HUES6 (cell line): ENCODE data around the gene KLRG1.

Experiments used
- H3K27ac ChIP-seq: 2 replicates; pipeline ENCODE4 v1.7.0; 2013; ENCODE audit warnings: low read depth, mild to moderate bottlenecking, low read length, inconsistent platforms
- H3K27me3 ChIP-seq: 2 replicates; pipeline ENCODE4 v1.6.1; 2013; ENCODE audit warnings: low read length; ENCODE audit not compliant: control insufficient read depth, insufficient read depth
- H3K36me3 ChIP-seq: 2 replicates; pipeline ENCODE4 v1.6.1; 2013; ENCODE audit warnings: low read length; ENCODE audit not compliant: control insufficient read depth, insufficient read depth
- H3K4me1 ChIP-seq: 2 replicates; pipeline ENCODE4 v1.6.1; 2013; ENCODE audit warnings: low read length; ENCODE audit not compliant: control insufficient read depth, insufficient read depth
- H3K4me3 ChIP-seq: 2 replicates; pipeline ENCODE4 v1.5.1; 2013; ENCODE audit warnings: low read depth, low read length
- H3K9ac ChIP-seq: one replicate; pipeline ENCODE4 v1.6.1; 2013; ENCODE audit warnings: mild to moderate bottlenecking, low read length
- H3K9me3 ChIP-seq: 2 replicates; pipeline ENCODE4 v1.6.1; 2013; ENCODE audit warnings: low read depth, low read length; ENCODE audit not compliant: control insufficient read depth, insufficient read depth

KLRG1 gene

DNA sequence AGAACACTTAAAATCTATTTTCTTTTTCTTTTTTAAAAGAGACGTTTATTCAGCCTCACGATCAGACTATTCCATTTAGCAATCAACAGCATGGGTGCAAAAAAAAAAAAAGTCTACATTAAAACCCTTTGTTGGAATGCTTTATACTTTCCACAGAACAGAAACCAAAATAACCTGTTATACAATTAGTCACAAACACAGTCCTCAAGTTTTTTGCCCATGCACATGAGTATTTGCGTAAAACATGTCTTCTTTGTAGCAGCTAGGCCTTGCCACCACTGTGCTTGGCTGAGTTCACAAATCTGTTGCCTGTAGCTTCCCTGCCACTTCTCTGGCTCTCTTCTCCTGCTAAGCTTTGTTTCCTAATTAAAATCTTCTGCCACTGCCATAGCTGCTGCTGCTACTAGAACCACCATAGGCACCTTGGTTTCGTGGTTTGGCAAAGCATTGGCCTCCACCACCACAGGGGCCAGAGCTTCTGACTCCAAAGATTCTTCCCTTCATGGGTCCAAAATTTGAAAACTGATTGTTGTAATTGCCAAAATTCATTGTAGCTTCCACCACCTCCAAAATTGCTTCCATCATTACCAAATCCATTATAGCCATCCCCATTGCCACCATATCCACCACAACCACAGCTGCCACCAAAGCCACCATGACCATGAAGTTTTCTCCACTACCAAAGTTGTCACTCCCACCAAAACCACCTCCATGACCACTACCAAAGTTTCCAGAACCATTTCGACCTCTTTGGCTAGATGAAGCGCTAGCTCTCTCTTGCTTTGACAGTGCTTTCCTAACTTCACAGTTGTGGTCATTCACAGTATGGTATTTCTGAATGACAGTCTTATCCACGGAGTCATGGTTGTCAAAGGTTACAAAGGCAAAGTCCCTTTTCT lies 38.1 kb downstream of the KLRG1 start:
- Histone ChIP-seq H3K27me3 (no peaks in the 10 kb centered on the region), H3K27ac (no peak overlapping the region), H3K36me3 (no peaks in the 10 kb centered on the region), H3K9ac (no peak overlapping the region), H3K4me3 (no peak overlapping the region), H3K4me1 (peaks cover 8% of the 10 kb centered on the region), H3K9me3 (no peaks in the 10 kb centered on the region)

DNA sequence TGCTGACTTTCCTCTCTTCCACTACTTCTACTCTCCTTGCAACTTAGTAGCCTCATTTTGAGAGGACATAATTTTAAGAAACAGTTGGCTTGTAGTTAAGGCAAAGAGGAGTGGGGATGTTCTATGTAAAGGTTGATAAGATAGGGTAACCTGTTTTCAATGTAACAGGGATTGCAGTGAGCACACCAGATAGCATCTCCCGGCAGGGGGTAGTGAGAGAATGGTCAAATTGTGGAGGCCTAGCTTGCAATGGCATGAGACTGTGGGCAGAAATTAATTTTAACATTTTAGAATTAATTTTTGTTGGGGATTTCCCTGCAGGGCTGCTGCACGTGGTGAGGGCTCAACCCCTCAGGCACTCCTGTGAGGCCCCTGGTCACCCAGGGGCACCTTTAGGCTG lies 41.4 kb downstream of the KLRG1 start:
- Histone ChIP-seq H3K36me3 (no peaks in the 10 kb centered on the region), H3K4me1 (peaks cover 8% of the 10 kb centered on the region), H3K4me3 (no peak overlapping the region), H3K27me3 (no peaks in the 10 kb centered on the region), H3K27ac (no peak overlapping the region), H3K9ac (no peak overlapping the region), H3K9me3 (no peaks in the 10 kb centered on the region)

DNA sequence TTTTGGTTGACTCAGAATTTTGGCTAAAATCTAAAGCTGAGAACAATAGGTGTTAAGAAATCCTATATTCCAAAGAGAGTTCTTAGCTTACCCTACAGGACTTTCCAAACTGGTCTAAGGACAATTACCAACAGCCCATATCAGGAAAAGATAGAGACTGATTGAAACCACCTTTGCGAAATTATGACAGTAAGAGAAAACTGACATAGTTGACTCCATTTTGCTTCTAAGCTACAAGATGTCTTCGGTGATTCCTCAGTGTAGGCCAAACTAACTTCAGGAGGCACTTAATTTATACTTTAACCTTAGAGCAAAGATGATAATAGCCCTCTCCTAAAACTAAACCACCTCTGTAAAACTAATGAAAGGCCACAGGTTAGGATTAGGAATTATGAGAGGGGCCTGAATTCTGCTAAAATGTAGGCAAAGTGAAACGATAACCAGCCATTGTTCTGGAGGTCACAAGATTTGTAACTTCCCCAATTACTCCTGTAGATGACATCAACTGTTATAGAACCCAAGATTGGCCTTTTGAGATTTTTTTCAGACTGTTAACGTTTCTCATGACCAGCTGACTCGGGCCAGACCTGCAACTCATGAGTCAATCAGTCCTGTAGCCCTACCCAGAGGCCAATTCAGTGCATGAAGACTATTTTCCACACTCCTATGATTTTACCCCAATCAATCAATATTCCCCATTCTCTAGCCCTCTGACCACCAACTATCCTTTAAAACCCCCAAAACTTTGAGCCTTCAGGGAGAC lies 43.0 kb downstream of the KLRG1 start:
- no peaks in the 10 kb centered on the region for H3K36me3 ChIP-seq
- no peaks in the 10 kb centered on the region for H3K27me3 ChIP-seq
- H3K4me3 ChIP-seq: no peak overlapping the region
- H3K27ac ChIP-seq: no peak overlapping the region
- no peaks in the 10 kb centered on the region for H3K9me3 ChIP-seq
- peaks cover 8% of the 10 kb centered on the region for H3K4me1 ChIP-seq
- H3K9ac ChIP-seq: no peak overlapping the region

DNA sequence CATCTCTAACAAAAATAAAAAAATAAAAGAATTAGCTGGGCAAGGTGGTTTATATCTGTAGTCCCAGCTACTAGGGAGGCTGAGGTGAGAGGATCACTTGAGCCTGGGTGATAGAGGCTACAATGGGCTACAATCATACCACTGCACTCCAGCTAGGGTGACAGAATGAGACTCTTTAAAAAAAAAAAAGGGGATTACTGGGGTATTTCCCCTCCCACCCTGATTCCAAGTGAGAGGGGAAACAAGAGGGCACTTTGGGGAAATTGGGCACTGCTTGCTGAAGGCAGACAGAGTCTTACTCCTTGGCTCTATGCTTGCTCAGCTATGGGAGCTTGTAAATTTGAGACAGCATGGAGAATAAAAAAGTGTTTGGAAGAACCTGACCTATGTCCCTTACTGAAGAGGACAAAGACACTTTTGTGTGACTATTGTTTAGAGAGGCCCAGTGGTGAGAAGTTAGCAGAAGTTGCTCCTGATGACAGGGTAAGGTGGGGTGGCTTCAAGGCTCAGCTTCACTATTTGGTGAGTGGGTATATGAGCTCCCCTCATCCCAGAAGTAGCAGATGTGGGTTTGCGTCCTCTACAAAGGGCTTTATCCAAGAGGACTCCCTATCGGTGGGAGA lies 44.0 kb downstream of the KLRG1 start:
- Histone ChIP-seq H3K27me3 (no peaks in the 10 kb centered on the region), H3K4me1 (peaks cover 8% of the 10 kb centered on the region), H3K9ac (no peak overlapping the region), H3K36me3 (no peaks in the 10 kb centered on the region), H3K9me3 (no peaks in the 10 kb centered on the region), H3K27ac (no peak overlapping the region), H3K4me3 (no peak overlapping the region)

DNA sequence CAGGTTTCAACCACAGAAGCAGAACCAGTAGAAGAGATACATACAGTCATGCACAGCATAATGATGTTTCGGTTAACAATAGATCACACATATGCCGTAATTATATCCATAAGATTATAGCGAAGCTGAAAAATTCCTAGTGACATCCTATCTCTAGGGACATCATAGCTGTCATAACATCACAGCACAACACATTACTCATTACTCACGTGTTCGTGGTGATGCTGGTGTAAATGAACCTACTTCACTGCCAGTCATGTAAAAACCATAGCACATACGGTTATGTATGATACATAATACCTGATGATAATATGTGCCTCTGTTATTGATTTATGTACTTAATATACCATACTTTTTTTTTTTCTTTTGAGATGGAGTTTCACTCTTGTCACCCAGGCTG lies 44.7 kb downstream of the KLRG1 start:
- Histone ChIP-seq H3K27ac (no peak overlapping the region), H3K9me3 (no peaks in the 10 kb centered on the region), H3K4me1 (peaks cover 8% of the 10 kb centered on the region), H3K4me3 (no peak overlapping the region), H3K27me3 (no peaks in the 10 kb centered on the region), H3K36me3 (no peaks in the 10 kb centered on the region), H3K9ac (no peak overlapping the region)

DNA sequence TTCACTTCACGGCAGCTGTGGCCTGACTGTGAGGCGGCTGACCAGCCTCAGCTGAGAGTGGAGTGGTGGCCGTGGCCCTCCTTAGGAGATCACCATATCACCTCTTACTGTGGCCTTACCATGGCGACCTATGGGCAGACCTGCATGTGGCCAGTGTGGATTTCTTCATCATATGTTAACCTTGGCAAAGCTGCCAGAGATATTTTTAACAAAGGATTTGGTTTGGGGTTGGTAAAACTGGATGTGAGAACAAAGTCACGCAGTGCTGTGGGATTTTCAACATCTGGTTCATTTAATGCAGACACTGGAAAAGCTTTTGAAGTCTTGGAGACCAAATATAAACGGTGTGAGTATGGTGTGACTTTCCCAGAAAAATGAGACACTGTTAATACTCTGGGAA lies 46.9 kb downstream of the KLRG1 start:
- Histone ChIP-seq H3K9me3 (no peaks in the 10 kb centered on the region), H3K27me3 (no peaks in the 10 kb centered on the region), H3K4me3 (no peak overlapping the region), H3K36me3 (no peaks in the 10 kb centered on the region), H3K9ac (no peak overlapping the region), H3K4me1 (no peaks in the 10 kb centered on the region), H3K27ac (no peak overlapping the region)

DNA sequence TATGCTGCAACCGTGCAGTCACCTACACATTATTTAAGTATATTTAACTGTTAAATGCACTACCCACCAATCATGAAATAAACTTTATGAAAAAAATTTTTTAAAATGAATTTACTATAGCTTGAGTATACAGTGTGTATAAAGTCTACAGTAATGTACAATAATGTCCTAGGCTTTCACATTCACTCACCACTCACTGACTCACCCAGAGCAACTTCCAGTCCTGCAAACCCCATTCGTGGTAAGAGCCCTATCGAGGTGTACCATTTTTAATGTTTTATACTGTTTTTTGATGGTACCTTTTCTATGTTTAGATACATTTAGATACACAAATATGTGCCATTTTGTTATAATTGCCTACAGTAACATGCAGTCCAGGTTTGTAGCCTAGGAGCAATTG lies 48.1 kb downstream of the KLRG1 start:
- Histone ChIP-seq H3K4me1 (no peaks in the 10 kb centered on the region), H3K9ac (no peak overlapping the region), H3K9me3 (no peaks in the 10 kb centered on the region), H3K27ac (no peak overlapping the region), H3K36me3 (no peaks in the 10 kb centered on the region), H3K4me3 (no peak overlapping the region), H3K27me3 (no peaks in the 10 kb centered on the region)

DNA sequence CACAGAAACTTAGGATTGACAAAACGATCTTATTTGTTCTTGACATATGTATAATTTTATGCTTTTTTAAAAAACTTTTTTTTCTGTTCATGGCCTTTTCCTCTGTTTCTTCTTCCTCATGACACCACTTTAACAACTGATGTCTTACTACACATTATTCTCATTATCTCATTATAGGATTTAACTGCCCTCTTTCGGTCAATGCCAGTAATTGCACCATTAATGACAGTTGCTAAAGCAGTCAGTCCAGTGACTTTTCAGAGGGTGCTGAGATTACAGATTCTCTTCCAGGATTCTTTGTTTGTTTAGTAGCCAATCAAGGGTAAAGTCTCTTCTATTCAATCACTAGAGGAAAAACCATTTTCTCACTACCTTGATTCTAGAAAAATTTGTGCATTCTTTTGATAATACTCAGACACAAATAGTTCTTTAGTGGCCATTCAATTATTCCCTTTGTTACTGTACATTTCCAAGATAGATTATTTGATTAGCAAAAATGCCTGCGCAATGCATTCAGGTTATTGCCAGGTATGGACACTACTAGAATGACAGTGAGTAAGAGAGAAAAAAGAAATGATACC lies 50.1 kb downstream of the KLRG1 start:
- Histone ChIP-seq H3K4me3 (no peak overlapping the region), H3K4me1 (no peaks in the 10 kb centered on the region), H3K27ac (no peak overlapping the region), H3K36me3 (no peaks in the 10 kb centered on the region), H3K9me3 (no peaks in the 10 kb centered on the region), H3K27me3 (no peaks in the 10 kb centered on the region), H3K9ac (no peak overlapping the region)

DNA sequence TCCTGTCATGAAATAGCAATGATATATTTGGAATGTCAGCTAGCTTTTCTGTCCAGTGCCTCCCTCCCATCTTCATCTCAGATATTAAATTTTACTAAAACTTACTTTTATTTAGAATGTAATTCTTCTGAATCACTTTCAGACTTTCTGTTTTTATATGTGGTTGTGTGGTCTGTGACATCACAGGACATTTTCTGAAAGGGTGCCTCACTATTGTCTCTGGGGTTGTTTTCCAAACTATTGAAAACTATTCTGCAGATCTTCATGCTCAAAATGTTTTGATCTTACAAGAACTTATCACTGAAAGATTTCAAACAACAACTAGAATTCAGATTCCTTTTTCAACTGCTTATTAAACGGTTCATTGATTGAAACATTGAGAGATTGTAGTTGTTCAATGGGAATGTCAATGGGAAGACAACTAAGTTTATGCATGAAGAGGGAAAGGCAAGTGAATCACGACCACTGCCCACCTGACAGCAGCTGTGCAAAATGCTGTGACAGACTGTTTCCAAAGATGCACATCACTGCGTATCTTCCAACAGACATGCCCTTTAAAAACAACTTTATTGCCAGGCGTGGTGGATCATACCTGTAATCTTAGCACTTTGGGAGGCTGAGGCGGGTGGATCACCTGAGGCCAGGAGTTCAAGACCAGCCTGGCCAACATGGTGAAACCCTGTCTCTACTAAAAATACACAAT lies 51.3 kb downstream of the KLRG1 start:
- Histone ChIP-seq H3K4me3 (no peak overlapping the region), H3K4me1 (no peaks in the 10 kb centered on the region), H3K9ac (no peak overlapping the region), H3K36me3 (no peaks in the 10 kb centered on the region), H3K27ac (no peak overlapping the region), H3K9me3 (no peaks in the 10 kb centered on the region), H3K27me3 (no peaks in the 10 kb centered on the region)

DNA sequence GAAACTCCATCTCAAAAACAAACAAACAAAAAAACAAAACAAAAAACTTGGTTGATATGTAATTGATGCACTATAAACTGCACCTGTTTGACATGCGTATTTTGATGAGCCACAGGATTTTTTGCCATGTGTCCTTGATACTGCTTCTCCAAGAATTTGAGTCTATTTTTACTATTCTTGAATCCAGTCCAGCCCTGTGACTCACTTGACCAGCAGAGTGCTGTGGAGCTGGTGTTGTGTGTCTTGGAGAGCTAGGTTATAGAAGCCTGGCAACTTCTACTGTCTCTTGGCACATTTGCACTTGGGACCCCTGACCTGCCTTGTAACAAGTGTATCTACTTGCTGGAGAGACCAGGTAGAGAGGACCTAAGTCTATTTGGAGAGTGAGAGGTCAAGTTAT lies 52.0 kb downstream of the KLRG1 start:
- H3K27ac ChIP-seq: no peak overlapping the region
- H3K9me3 ChIP-seq: no peaks in the 10 kb centered on the region
- H3K27me3 ChIP-seq: no peaks in the 10 kb centered on the region
- no peaks in the 10 kb centered on the region for H3K36me3 ChIP-seq
- H3K9ac ChIP-seq: no peak overlapping the region
- no peaks in the 10 kb centered on the region for H3K4me1 ChIP-seq
- H3K4me3 ChIP-seq: no peak overlapping the region
